H1 (cell line): ENCODE results near the gene NBL1.

ENCODE experiments used
- BRCA1 ChIP-seq: IDR thresholded peaks from 2 replicates; pipeline ENCODE4 v1.6.1; 2012; ENCODE audit warnings: low read depth, low read length, improper control_type of control experiment
- CREB1 ChIP-seq: IDR thresholded peaks from 2 replicates; pipeline ENCODE4 v1.6.1; 2012; ENCODE audit warnings: inconsistent platforms
- CTCF ChIP-seq, 3 experiments: IDR thresholded peaks; 1 replicate in 2 of 3; 2 replicates in 1 of 3; pipeline versions ENCODE4 v1.5.1 to v1.6.1; 2011; ENCODE audit warnings: low read length in 3 of 3, mild to moderate bottlenecking in 3 of 3, inconsistent platforms in 2 of 3, low read depth in 1 of 3, moderate library complexity in 1 of 3; ENCODE audit not compliant: insufficient read depth in 1 of 3; ENCODE audit errors: control extremely low read depth in 1 of 3
- EP300 ChIP-seq, 2 experiments: IDR thresholded peaks; 1 replicate in 1 of 2; 2 replicates in 1 of 2; pipeline ENCODE4 v1.6.1; 2011 to 2012; ENCODE audit warnings: low read depth in 2 of 2, low read length in 2 of 2, mild to moderate bottlenecking in 2 of 2, borderline replicate concordance in 1 of 2, inconsistent platforms in 1 of 2, moderate library complexity in 1 of 2
- EZH2 ChIP-seq: fragments of 200-600 bp; sonication (generic); IDR thresholded peaks from 2 replicates; pipeline ENCODE4 v1.7.1; 2012; ENCODE audit warnings: low read depth, mild to moderate bottlenecking, moderate library complexity, low read length, inconsistent platforms; ENCODE audit not compliant: severe bottlenecking
- HDAC2 ChIP-seq, 2 experiments: fragments of 300-600 bp in 1 of 2; sonication (generic) in 1 of 2; IDR thresholded peaks; 2 replicates each; pipeline ENCODE4 v1.6.1; 2011 to 2012; ENCODE audit warnings: low read depth in 2 of 2, low read length in 2 of 2, mild to moderate bottlenecking in 2 of 2, moderate library complexity in 2 of 2, borderline replicate concordance in 1 of 2, inconsistent platforms in 1 of 2
- KDM1A ChIP-seq: fragments of 200-600, 300-600 bp; sonication (generic); IDR thresholded peaks from 2 replicates; pipeline ENCODE4 v1.7.1; 2016; ENCODE audit warnings: mild to moderate bottlenecking, low read length, borderline replicate concordance
- POLR2AphosphoS5 ChIP-seq: IDR thresholded peaks from 2 replicates; pipeline ENCODE4 v1.6.1; 2011; ENCODE audit warnings: low read depth, low read length
- SIN3A ChIP-seq, 2 experiments: IDR thresholded peaks in 1 of 2; conservative IDR thresholded peaks in 1 of 2; 2 replicates each; pipeline ENCODE4 v1.6.1; 2011 to 2012; ENCODE audit warnings: low read length in 2 of 2, improper control_type of control experiment in 1 of 2, low read depth in 1 of 2, mild to moderate bottlenecking in 1 of 2
- TCF12 ChIP-seq: IDR thresholded peaks from 2 replicates; pipeline ENCODE4 v1.6.1; 2011; ENCODE audit warnings: low read depth, mild to moderate bottlenecking, low read length
- TEAD4 ChIP-seq: IDR thresholded peaks from 2 replicates; pipeline ENCODE4 v1.6.1; 2012; ENCODE audit warnings: low read depth, low read length, inconsistent platforms, mixed read lengths

GRCh38 chr1:19644681-19645410 lies 735 bp downstream of the NBL1 start:
- TF ChIP-seq CTCF (IDR thresholded peaks at IDR 0.05; ENCODE audit: control extremely low read depth in 1 of 3, insufficient read depth in 1 of 3, low read depth in 1 of 3, low read length in 3 of 3) (no peak), EZH2 (peak; percentile 78), EP300 (IDR thresholded peaks at IDR 0.05; ENCODE audit: borderline replicate concordance in 1 of 2, low read depth in 2 of 2, low read length in 2 of 2) (no peak), KDM1A (no peak), HDAC2 (IDR thresholded peaks at IDR 0.05; ENCODE audit: borderline replicate concordance in 1 of 2, low read depth in 2 of 2, low read length in 2 of 2) (no peak; a peak in 1 of 4 replicates), BRCA1 (no peak), TEAD4 (no peak), SIN3A (conservative IDR thresholded peaks at IDR 0.05 in 1 of 2, IDR thresholded peaks at IDR 0.05 in 1 of 2; ENCODE audit: low read depth in 1 of 2, low read length in 2 of 2) (no peak), TCF12 (no peak), POLR2AphosphoS5 (no peak), CREB1 (no peak)
